Ovary (tissue), 3 donors: ENCODE measurements around the gene KIAA1328.

Experiments
- CTCF ChIP-seq, 3 donors: fragments of 450-650 bp in 2 of 3; fragments of 200-600 bp in 1 of 3; IDR thresholded peaks; one replicate each; pipeline versions ENCODE4 v1.5.1 to v1.8.0; 2016 to 2022; ENCODE audit warnings: antibody characterized with exemption in 3 of 3, mild to moderate bottlenecking in 1 of 3
- POLR2A ChIP-seq: fragments of 450-650 bp; IDR thresholded peaks from one replicate; pipeline ENCODE4 v1.6.1; 2017; ENCODE audit warnings: antibody characterized with exemption, mild to moderate bottlenecking, moderate library complexity
- donor health status: DM: no; HTN: no; CAD: no.

DNA sequence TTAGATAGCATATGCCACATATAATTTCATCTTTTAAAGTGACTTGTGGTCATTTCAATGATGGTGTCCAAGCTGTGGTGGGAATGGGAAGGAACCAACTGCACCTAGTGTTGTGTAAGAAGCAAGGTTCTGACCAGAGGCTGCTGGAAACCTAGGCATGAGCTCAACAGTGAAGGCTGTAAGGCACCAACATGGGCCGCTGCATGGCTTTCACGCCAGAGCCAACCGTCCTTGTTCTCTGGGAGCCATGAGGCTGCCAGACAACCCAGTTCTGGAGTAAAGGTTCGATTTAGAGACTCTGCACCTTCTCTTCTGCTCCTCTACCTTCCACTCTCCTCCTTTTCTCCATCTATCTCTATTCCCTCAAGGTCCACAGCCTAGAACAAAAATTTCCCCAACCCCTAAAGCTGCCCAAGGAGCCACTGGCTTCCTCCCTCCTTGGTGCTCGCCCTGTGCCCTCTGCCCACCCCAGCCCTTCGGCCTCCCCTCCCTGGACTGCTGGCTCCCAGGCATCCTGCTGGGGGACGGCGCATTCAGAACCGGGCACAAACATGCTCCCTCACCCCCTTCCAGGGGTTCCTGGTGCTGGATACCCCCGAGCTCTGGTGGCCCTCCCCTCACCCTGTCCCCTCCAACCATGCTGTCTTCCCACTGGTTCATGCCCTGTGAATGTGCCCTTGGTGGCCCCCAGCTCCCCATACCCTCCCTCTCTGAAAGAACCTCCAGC lies 431.6 kb downstream of the KIAA1328 start:
- no peak for TF ChIP-seq CTCF (IDR thresholded peaks at IDR 0.05)
- TF ChIP-seq POLR2A, result no peak
